Left lobe of liver (tissue), 2 donors: ENCODE measurements around the gene HEBP1. TPM values are rescaled to one million over a fixed set of nuclear protein-coding genes. Genes with fewer than 3 reads are reported as not detected.

ENCODE experiments used
- ATAC-seq: fragments of 200-7000 bp; cut with Tn5 transposase; one replicate; pipeline ENCODE4 v1.9.1; 2020; ENCODE audit warnings: mild to moderate bottlenecking, moderate library complexity
- DNase-seq: peaks from one replicate; pipeline ENCODE4 v3.0.0-alpha.2; 2020; ENCODE audit warnings: low spot score
- total RNA-seq: library from RNA; stranded (reverse); gene quantifications from one replicate; pipeline ENCODE4 v1.2.1, GENCODE V29; 2021
- donor health status: DM: no; HTN: no; CAD: no; lungs with moderate emphysema.
- donor health status: DM: no; HTN: yes; CAD: no.

HEBP1 gene
- total RNA-seq, 1 donor from 2014 or later, result 86.6 TPM

DNA sequence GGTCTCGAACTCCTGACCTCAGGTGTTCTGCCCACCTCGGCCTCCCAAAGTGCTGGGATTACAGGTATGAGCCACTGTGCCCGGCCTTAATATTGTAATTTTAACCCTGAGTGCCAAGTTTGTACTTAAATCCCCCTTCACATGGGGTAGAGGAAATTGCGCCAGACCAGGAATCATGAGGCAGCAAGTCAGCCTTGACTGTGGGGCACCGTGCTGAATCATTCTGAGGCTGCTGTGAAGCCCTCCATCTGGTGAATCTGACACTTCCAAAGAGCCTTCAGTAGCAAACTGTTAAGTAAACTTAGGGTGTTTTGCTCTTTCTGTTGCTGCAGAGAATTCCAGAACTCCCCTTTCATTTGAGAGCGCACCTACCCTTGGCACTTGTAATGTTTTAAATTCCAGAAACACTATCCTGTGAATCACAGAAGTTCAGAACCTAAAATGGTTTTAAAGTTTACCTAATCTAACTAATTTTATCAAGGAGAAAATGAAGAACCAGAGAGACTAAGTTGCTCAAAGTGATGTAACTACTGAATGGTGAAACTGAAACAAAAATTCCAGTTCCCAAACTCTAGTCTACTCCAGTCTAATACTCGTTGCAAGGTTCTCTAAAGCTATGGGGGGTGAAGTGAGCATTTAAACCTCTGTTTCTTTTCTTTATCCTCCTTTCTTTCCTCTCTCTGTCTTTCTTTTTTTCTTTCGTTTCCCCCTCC, 7.5 kb downstream of the HEBP1 start:
- DNase-seq, result no peak
- peak; percentile 55 for ATAC-seq

- no peak for DNase-seq
- no peak for ATAC-seq
Observed at GRCh38 chr12:12990700-12991468, 9.2 kb downstream of the HEBP1 start.

DNA sequence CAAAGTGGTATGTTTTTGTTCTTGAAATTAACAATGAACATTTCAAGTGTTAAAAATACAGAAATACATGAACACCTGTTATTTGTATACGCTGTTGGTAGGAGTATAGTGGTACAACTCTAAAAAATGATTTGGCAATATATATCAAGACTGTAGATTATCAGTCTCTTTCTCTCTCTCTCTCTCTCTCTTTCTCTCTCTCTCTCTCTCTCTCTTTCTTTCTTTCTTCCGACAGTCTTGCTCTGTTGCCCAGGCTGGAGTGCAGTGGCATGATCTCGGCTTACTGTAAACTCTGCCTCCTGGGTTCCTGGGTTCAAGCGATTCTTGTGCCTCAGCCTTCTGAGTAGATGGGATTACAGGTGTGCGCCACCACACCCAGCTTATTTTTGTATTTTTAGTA, 12.6 kb downstream of the HEBP1 start:
- no peak for ATAC-seq
- no peak for DNase-seq

GRCh38 chr12:12986775-12987331, 13.2 kb downstream of the HEBP1 start:
- DNase-seq, result no peak
- ATAC-seq, result no peak

GRCh38 chr12:12985817-12986408, 14.2 kb downstream of the HEBP1 start:
- DNase-seq (no peak), ATAC-seq (peak; percentile 75)

DNA sequence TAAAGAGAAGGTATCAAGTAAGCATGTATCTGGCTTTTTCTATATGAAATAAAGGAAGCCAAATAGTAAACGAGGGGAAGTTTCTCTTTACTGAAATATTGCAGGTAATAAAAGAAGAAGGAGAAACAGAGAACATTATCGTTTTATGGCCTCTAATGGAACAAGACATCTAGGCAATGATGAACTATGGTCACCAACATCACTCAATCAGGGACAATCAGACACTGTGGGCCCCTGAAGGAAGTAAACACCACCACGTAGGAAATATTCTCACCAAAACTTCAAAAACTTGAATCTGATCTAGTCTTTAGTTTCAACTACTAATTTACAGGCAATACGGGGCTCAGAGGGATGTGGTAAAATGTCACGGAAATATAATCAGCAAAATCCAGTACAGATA, 15.9 kb downstream of the HEBP1 start:
- DNase-seq (no peak), ATAC-seq (no peak)

DNA sequence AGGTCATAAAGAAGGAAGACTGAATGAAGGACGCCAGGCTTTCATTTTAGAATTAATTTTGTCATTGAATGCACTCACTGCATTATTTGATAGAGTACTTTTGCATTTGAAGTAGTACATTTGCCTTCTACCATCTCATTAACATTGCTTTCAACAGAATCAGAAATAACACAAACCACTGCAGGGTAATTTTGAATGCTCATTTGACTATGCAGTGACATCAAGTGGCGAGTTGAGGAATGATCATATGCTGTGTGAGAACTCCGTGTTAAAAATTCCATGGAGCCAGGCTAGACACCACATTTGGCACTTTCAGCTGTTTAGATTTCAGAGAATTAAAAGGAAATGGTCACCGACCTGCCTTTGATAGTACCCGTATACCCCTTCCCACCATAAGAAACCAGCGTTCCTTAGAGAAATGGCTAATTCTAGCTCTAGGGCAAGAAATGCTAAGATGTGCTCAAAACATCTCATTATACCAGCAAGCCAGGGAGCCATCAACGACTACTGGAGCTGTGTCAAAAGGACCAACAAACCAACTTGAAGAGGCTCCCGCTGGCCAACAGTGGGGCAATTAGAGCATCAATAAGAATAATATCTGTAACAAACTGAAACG, 16.5 kb downstream of the HEBP1 start:
- DNase-seq (no peak), ATAC-seq (peak; percentile 86)

- no peak for ATAC-seq
- no peak for DNase-seq
Observed at GRCh38 chr12:12982331-12982730, 17.7 kb downstream of the HEBP1 start.

GRCh38 chr12:12979731-12980259, 20.3 kb downstream of the HEBP1 start:
- DNase-seq, result no peak
- ATAC-seq, result no peak

DNA sequence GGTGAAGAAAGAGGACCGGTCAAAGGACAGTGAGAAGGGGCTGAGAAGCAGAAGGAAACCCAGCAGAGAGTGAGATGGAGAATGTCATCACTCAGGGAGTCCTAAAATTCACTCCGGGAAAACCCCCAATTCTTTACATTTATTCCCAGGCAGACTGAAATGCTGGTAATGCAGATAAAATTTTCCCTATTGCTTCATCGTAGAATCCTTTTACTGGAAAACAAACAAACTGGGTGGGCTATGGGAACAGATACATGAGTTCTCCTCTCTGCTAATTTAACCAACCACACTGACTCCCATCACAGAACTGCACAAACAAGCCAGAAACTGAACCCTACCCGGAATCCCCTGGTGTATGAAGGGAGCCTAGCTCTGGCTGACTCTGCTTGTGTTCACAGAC, 20.9 kb downstream of the HEBP1 start:
- DNase-seq, result no peak
- ATAC-seq, result no peak

- ATAC-seq (no peak), DNase-seq (no peak)
Observed at GRCh38 chr12:12977231-12977630, 22.8 kb downstream of the HEBP1 start.

DNA sequence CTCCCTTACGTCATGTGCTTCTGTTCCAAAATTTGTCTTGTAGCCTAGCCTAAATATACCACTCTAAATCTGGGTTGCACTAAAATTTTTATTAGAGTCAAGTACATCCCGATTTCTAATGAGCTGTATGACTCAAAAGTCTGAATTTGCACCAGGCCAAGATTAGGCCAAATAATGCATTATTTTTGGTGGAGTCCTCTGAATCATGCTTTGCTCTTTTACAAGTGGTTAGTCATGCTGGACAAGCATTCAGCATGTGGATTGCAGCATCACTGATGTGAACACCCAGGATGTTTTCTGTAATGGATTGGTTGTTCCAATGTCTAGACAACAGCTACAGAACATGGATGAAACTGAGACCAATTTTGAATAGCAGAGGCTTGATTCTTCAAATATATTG, 23.7 kb downstream of the HEBP1 start:
- no peak for DNase-seq

GRCh38 chr12:12975322-12976077, 24.6 kb downstream of the HEBP1 start:
- DNase-seq (no peak), ATAC-seq (peak; percentile 68)

More for the DNA sequence above, 23.7 kb downstream of the HEBP1 start:
- no peak for ATAC-seq

GRCh38 chr12:12974211-12974610, 25.9 kb downstream of the HEBP1 start:
- ATAC-seq (no peak), DNase-seq (no peak)

DNA sequence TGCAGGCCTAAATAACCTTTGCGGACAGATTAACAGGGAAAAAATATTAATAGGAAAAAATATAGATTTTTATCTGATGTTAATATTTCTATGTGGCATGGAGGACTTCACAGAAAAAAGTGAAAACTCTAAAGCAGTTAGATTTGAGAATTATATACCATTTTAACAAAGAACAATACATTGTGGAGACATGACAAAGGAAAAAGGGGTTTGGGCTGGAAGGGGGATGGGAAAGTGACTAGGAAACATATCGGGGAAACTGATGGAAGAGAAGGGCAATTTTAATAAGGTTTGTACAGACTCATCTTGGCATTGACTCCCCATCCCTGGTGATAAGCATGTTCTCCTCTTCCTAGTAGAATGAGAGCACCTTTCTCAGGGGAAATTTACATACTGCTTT, 27.0 kb downstream of the HEBP1 start:
- ATAC-seq, result no peak
- DNase-seq, result no peak

DNA sequence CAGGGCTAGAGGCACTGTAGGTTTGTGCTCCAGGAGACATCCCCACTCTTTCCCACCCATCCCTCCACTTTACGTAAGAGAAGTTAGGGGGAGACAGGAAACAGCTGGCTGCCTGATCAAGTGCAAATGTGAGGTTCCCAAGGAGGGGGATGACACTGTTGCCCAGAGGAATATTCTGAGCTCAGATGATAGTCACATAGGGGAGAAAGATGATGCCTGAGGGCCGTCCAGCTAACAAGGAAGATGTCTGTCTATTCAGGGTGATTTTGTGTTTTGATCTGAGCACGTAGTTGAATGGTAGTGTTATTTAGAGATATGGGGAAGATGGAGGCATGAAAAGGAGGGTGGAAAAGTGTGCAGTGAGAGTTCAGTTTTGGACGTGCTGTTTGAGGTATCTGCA, 34.2 kb downstream of the HEBP1 start:
- DNase-seq (no peak), ATAC-seq (no peak)

- DNase-seq (no peak), ATAC-seq (no peak)
Observed at GRCh38 chr12:12964255-12964654, 35.8 kb downstream of the HEBP1 start.

DNA sequence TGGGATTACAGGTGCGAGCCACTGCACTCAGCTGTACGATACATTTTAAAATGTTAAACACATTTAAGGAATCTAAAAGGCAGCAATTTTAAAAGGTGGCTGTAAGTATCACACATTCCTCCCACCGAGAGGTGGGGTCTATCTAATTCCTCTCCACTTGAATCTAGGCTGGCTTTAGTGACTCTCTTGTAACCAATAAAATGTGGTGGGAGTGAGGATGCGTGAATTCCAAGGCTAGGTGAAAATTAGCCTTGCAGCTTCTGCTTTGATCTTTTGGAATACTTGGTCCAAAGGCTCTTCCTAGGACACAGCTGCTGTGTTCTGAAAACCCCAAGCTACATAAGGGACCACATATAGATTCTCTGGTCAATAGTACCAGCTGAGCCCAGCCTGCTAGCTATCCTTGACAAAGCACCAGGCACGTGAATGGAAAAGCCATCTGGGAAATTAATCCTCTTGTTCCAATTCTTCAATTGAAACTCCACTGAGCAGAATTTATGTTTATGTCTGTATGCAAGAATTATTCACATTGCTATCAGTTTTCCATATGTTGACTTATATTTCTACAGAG, 39.3 kb downstream of the HEBP1 start:
- DNase-seq, result no peak
- ATAC-seq, result no peak

GRCh38 chr12:12958886-12959285, 41.2 kb downstream of the HEBP1 start:
- ATAC-seq, result no peak
- DNase-seq, result no peak
